Activated CD4-positive, alpha-beta T cell treated with anti-CD3 and anti-CD28 coated beads, Interleukin-10, Interleukin-2, amounts not matched to agents 100 ng/mL and 50 ng/mL, durations not matched to agents 16 hours and 8 hours (primary cell): ENCODE data around the gene TBX20.

Source experiments
- DNase-seq: peaks from one replicate; pipeline ENCODE4 v3.0.0-alpha.2; 2020

TBX20 gene, protein sequence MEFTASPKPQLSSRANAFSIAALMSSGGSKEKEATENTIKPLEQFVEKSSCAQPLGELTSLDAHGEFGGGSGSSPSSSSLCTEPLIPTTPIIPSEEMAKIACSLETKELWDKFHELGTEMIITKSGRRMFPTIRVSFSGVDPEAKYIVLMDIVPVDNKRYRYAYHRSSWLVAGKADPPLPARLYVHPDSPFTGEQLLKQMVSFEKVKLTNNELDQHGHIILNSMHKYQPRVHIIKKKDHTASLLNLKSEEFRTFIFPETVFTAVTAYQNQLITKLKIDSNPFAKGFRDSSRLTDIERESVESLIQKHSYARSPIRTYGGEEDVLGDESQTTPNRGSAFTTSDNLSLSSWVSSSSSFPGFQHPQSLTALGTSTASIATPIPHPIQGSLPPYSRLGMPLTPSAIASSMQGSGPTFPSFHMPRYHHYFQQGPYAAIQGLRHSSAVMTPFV

DNA sequence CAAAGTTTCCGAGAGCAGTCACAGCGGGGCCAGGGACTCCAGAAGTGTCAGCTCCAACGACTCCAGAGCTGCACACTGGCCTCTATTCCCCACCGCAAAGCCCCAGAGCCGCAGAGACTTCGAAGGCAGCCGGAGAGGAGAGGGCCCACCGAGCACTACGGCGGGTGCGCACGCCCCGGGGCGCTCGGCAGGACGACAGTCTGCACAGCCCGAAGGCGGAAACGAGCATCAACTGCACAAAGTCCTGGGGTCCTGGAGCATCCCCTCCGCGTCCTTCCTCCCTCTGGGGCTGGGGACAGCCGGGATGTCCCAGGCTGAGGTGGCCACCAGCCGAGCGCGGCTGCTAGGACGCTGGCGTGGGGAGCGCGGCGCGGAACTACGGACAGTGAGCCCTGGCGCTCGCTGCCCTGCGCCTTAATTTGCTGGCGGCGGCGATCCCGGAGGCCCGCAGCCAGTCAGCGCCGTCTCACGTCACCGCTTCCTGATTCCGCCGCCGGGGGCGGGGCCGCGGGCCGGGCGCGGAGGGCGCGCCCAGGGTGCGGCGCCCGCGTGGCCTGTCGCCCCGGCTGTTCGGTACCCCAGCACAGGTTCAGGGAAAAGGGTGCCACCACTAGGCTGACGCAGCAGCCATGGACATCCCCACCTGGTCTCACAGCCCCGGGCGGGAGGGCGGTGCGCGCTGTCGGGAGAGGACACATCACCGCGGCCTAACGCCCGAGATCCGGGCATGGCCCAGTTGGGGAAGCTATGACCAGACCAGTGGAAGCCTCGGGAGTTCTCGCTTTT, at the start of gene TBX20:
Gene TBX20 (minus strand): TSS at position 391 of the 786 bp plus-strand sequence. CDS start 480 bp downstream, outside the sequence.
- peak; percentile 54 for DNase-seq

DNA sequence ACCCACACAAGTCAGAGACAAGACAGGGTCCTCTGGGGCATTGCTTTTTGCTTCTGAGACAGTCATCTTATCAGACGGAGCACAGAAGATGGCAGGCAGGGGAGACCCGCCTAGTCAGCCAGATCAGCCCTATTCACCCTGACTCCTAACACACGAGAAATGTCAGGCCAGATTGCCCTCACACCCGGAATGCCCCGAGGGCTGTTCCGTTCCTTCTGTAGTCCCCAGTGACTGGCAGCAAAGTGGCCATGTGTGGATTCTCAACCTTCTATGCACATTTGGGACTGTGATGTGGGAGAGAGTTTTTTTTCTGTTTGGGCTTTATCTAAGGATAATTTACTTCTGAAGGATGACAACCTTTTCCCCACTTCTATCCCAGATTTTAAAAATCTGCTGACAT, 35.5 kb upstream of the TBX20 start:
- DNase-seq: no peak

GRCh38 chr7:35286986-35287385, 33.1 kb upstream of the TBX20 start:
- no peak for DNase-seq

GRCh38 chr7:35286422-35286821, 32.5 kb upstream of the TBX20 start:
- no peak for DNase-seq

GRCh38 chr7:35285799-35286198, 31.9 kb upstream of the TBX20 start:
- DNase-seq: no peak

GRCh38 chr7:35280902-35281301, 27.0 kb upstream of the TBX20 start:
- DNase-seq: no peak

DNA sequence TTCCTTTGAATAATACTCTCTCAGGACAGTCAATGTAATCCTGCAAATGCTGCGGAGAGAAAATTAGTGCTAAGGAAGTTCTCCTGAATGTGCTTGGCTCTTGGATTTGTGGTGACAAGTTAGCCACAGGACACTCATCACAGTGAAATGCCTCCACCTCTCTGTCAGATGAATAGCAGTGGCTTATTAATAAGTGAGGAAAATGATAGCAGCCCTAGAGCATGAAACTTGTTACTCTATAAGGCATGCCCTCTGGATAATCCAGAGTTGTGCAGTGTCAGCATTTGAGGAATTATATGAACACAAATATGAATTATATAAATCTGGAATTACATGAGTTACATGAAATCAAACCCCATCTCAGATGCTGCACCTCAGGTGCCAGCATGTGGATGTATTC, 23.5 kb upstream of the TBX20 start:
- no peak for DNase-seq

GRCh38 chr7:35272246-35272645, 18.3 kb upstream of the TBX20 start:
- DNase-seq: no peak

- DNase-seq: no peak
Observed at GRCh38 chr7:35268953-35269352, 15.1 kb upstream of the TBX20 start.

DNA sequence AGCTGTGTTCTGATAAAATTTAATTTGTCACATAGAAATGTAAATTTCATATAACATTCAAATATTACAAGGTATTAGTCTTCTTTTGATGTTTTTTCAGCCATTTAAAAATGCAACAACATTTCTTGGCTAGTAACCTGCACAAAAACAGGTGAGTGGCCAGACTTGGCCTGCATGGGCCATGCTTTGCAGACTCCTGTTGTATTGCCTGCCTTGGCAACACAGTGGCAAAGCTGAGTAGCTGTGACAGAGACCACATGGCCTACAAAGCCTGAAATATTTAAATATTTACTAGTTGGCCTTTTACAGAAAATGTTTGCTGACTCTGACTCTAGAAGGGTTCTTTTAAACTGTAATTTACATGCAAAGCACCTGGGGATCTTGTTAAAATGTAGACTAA, 13.5 kb upstream of the TBX20 start:
- DNase-seq: no peak

DNA sequence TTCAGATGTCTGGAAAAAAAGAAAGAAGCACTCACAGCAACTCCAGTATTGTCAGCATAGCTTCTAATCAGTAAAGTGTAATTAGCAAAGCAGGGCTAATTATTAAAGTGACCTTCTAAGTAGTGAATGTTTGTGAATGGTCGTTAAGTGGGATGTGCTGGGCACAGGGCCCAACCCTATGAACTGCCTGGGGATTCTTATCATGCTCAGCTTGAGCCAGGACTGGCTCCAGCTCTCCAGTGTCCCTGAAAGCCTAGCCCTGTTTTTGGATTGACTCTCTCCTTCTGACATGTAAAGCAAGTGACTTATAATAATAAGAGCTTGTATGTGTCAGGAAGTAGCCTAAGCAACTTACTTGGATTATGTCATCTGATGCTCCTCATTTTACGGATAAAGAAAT, 9.5 kb upstream of the TBX20 start:
- DNase-seq: no peak

- DNase-seq: no peak
Observed at GRCh38 chr7:35261476-35262285, 7.8 kb upstream of the TBX20 start.

DNA sequence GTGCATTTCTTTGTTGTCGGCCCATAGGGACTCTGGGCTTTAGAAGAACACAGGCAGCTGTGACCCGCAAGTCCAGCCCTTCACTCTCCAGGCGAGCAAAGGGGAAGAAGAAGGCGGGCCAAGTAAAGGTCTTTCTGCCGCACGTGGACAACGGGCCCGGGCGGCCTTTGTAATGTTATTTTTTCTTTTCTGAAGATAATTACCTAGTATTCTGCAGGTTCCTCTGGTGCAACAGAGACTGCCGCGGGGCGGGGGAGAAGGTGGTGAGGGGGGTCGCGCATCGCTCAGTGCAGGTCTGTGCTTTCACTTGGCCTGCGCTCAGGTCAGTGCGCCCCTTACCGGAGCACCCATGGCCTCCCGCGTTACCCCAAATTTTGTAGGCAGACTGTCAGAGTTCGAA, 7.1 kb upstream of the TBX20 start:
- no peak for DNase-seq

DNA sequence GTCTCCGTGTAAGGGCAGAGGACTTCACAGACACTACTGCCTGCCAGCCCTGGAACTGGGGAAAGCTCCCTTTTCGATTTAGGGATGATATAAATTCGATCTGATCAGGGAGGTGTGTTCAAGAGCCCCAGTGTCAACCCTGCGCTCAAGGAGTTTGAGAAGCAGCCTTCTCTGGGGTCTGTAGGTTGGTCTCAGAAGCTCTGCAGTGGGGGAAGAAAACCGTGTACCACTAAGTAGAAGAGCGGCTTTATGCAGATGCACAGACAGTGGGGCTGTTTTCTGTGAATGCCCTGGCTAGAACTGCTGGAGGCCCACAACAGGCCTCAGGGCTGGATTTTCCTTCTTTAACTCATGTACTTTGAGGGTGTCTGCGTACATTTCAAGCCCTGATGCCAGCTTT, 6.3 kb upstream of the TBX20 start:
- DNase-seq: no peak

DNA sequence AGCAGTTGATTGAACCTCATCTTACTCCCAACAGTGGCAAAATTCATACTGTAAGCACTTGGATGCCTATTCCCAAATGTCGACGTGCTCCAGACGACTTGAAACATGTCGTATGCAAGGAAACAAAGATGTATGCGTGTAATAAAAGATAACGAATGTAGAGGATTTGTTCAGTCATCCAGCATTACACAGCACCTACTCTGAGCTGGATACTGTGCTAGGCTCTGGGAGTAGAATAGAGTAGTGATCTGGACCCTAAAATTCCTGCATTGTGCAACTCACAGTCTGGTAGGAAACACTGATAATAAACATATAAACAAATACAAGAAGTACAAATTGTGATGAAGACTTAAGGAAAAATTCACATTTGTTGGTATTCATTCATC, 5.6 kb upstream of the TBX20 start:
- no peak for DNase-seq

DNA sequence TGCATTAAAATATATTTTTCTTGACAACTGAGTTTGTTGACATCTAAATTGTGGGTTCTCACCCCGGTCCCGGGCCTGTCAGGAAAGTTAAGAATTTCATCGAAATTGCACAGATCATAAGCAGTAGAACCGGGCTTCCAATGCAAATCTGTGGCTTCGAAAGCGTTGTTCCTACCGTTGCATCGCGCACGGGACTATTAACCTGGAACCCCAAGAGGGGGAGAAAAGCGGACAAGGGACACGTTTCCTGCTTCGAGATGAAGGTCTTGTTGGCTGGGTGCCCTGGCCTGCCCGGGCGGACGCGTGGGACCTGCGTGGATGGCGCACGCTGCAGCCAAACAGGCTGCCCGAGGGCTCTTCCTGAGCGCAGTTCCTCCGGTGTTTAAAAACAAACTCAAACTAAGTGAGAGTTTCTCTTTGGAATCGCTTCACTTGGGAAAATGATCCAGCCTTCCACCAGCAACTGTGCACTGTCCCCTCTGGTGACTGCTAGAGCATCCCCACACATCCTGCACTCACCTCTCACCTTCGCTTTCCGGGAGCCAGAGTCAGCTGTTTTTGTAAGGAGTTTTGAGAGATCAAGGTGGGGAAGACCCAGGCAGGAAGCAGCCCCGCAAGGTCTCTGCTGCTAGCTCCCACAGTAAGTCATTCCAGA, 5.1 kb upstream of the TBX20 start:
- no peak for DNase-seq

DNA sequence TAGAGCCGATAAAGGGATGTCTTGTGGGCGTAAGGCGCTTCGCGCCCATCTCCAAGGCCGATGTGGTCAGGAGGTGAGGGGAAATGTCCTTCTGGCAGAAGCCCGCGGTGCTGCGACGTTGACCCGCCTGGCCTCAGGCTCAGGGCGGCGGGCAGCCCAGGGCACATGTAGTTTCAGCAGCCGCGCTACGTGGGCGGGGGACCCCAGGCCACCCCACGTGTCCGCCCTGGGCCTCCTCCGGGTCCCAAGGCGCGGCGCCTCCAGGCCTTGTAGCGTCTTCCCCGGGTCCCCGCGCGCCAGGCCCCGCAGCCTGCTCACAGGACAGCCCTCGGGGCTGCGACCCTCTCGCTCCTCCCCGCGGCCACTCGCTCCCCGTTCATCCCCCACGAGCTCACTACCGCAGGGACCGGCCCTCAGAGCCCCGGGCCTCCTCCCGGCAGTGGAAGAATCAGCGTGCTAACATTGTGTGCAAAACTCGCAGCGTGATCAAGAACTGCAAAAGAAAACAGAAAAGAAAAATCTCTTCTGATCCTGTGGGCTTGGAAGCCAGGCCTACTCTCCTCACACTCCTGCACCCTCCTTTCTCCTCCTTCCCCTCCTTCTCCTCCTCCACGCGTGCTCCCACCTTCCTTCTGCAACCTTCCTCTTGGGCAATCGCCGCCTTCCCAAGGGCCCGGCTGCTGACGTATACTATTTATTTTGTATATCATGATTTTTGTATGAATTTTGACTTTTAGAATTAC, 4.4 kb upstream of the TBX20 start:
- no peak for DNase-seq

DNA sequence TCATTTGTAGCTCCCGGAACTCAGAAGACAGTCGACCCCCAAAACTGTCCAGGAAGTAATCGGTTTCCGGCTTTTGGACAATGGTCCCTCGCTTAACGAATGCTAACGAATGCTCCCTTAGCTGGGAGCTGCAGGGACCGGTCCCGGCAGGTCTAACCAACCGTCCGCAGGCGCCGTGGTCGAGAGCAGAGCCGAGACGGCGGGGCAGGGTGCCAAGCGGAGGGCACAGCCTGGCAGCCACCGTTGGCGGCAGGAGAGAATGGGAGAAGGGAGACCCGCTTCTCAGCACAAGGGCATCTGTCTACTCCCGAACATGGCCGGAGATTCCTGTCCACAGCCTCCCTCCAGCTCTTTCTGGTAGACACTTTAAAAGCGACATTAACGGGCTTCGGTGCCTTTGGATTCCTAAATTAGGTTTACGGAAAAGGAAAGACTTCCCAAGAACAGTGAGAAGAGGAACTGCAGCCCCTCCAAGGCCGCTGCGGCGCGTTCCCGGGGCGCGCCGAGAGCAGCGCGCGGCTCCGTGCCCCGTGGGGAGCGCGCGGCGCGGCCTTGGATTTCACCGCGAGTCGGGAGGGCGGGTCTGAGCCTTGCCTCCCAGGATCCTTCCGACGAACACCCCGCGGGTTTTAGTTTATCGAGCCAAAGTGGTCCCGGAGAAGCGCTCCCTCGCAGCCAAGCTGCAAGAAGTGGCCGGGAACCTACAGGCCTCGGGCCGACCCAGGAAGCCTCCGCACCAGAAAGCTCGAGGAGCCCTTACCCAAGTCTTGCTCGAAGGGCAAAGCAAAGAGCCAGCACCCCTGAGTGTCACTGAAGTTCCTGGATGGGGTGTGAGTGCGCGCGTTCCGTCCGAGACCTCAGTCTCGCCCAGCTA, 3.6 kb upstream of the TBX20 start:
- no peak for DNase-seq

DNA sequence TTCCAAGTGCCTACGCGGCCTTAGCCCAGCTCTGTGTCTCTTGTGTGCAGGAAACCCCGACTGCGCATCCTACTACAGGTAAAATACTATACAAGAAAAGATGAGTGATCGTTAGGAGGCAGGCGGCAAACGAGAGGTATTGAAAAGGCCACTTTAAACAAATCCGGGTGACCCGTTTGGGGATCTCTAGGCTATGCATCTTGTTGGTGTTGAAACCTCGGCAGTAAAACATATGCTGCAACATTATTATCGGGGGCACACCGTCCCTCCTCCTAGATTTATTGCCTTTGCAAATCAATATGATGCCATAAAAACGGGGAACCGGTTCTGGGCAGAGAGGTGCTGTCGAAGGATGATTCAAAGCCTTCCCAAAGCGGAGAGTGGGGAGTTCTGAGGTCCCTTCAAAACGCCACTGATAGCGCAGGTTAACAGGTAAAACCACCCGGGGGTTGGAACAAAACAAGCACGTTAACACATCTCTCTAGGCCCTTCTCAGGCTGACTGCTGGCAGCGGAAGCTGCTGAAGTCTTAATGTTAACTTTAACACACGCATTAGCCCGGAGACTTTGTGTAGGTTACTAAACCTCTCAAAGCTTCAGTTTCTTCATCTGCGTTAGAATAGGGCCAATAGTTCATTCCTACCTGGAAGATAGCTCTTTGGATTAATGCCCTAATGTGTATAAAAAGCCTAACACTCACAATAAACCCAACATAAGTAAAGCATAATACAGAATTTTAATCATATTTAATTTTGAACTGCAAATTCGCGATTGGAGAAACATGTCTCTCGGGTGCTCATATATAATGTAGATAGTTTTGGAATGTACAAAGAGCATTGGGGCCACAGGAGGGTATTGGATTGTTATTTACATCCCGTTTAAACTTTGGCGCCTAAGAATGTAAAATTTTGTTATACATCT, 2.6 kb upstream of the TBX20 start:
- DNase-seq: no peak
